ENCODE results near the gene GPX3.

The GPX3 gene

GRCh38 chr5:151067632-151068432, 47.4 kb downstream of the GPX3 start:
- no CpG with 5 or more reads among the region's 14 CpGs for WGBS (ENCODE audit: insufficient coverage, insufficient read length)
- Histone ChIP-seq H3K27ac (ENCODE audit: low read length) (no peak overlapping the region), H3K4me3 (ENCODE audit: low read length) (no peak overlapping the region), H3K9me3 (ENCODE audit: control insufficient read depth, insufficient read depth, low read length) (no peaks in the 10 kb centered on the region), H3K27me3 (ENCODE audit: control insufficient read depth, insufficient read depth, low read length) (no peaks in the 10 kb centered on the region), H3K4me1 (ENCODE audit: control insufficient read depth, insufficient read depth, low read length) (no peaks in the 10 kb centered on the region), H3K36me3 (ENCODE audit: control insufficient read depth, insufficient read depth, low read length) (no peaks in the 10 kb centered on the region)
- DNase-seq (ENCODE audit: low read depth, low spot score) = no peak

GRCh38 chr5:151068433-151069197, 48.2 kb downstream of the GPX3 start:
- Histone ChIP-seq H3K4me3 (ENCODE audit: low read length) (no peak overlapping the region), H3K27ac (ENCODE audit: low read length) (no peak overlapping the region), H3K4me1 (ENCODE audit: control insufficient read depth, insufficient read depth, low read length) (no peaks in the 10 kb centered on the region), H3K27me3 (ENCODE audit: control insufficient read depth, insufficient read depth, low read length) (no peaks in the 10 kb centered on the region), H3K9me3 (ENCODE audit: control insufficient read depth, insufficient read depth, low read length) (no peaks in the 10 kb centered on the region), H3K36me3 (ENCODE audit: control insufficient read depth, insufficient read depth, low read length) (no peaks in the 10 kb centered on the region)
- DNase-seq (ENCODE audit: low read depth, low spot score) = no peak
- no CpG with 5 or more reads among the region's 12 CpGs for WGBS (ENCODE audit: insufficient coverage, insufficient read length)

DNA sequence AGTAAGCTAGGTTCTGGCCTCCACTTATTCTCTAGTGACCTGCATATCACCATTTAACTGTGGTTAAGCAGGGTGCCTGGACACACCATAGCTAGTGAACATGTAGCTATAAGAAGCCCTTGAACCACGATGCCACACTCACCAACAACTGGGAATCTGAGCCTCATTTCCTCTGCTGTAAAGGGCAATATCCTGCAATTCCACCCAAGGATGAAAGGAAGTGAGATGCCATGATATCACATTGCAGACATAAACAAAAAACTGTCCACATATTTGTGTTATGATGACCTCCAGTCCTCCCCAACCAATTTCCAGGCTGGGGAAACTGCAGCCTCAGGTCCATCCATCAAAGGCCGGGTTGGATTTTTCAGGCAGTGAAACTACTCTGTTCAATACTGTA, 50.1 kb downstream of the GPX3 start:
- H3K27ac ChIP-seq (ENCODE audit: low read length) = no peak overlapping the region
- no peak for DNase-seq (ENCODE audit: low read depth, low spot score)
- no peak overlapping the region for H3K4me3 ChIP-seq (ENCODE audit: low read length)
- H3K36me3 ChIP-seq (ENCODE audit: control insufficient read depth, insufficient read depth, low read length) = no peaks in the 10 kb centered on the region
- H3K27me3 ChIP-seq (ENCODE audit: control insufficient read depth, insufficient read depth, low read length) = no peaks in the 10 kb centered on the region
- WGBS (ENCODE audit: insufficient coverage, insufficient read length) = no CpG with 5 or more reads among the region's 2 CpGs
- no peaks in the 10 kb centered on the region for H3K4me1 ChIP-seq (ENCODE audit: control insufficient read depth, insufficient read depth, low read length)
- no peaks in the 10 kb centered on the region for H3K9me3 ChIP-seq (ENCODE audit: control insufficient read depth, insufficient read depth, low read length)

GRCh38 chr5:151071021-151071420, 50.6 kb downstream of the GPX3 start:
- WGBS (ENCODE audit: insufficient coverage, insufficient read length) = no CpG with 5 or more reads among the region's 4 CpGs
- no peak for DNase-seq (ENCODE audit: low read depth, low spot score)
- Histone ChIP-seq H3K9me3 (ENCODE audit: control insufficient read depth, insufficient read depth, low read length) (no peaks in the 10 kb centered on the region), H3K4me1 (ENCODE audit: control insufficient read depth, insufficient read depth, low read length) (no peaks in the 10 kb centered on the region), H3K27me3 (ENCODE audit: control insufficient read depth, insufficient read depth, low read length) (no peaks in the 10 kb centered on the region), H3K36me3 (ENCODE audit: control insufficient read depth, insufficient read depth, low read length) (no peaks in the 10 kb centered on the region), H3K27ac (ENCODE audit: low read length) (no peak overlapping the region), H3K4me3 (ENCODE audit: low read length) (no peak overlapping the region)

GRCh38 chr5:151071848-151072629, 51.6 kb downstream of the GPX3 start:
- Histone ChIP-seq H3K27ac (ENCODE audit: low read length) (no peak overlapping the region), H3K4me3 (ENCODE audit: low read length) (no peak overlapping the region), H3K9me3 (ENCODE audit: control insufficient read depth, insufficient read depth, low read length) (no peaks in the 10 kb centered on the region), H3K36me3 (ENCODE audit: control insufficient read depth, insufficient read depth, low read length) (no peaks in the 10 kb centered on the region), H3K4me1 (ENCODE audit: control insufficient read depth, insufficient read depth, low read length) (no peaks in the 10 kb centered on the region), H3K27me3 (ENCODE audit: control insufficient read depth, insufficient read depth, low read length) (no peaks in the 10 kb centered on the region)
- WGBS (ENCODE audit: insufficient coverage, insufficient read length) = no CpG with 5 or more reads among the region's 10 CpGs
- DNase-seq (ENCODE audit: low read depth, low spot score) = no peak

GRCh38 chr5:151072630-151073025, 52.2 kb downstream of the GPX3 start:
- no peaks in the 10 kb centered on the region for H3K9me3 ChIP-seq (ENCODE audit: control insufficient read depth, insufficient read depth, low read length)
- H3K36me3 ChIP-seq (ENCODE audit: control insufficient read depth, insufficient read depth, low read length) = no peaks in the 10 kb centered on the region
- no peaks in the 10 kb centered on the region for H3K4me1 ChIP-seq (ENCODE audit: control insufficient read depth, insufficient read depth, low read length)
- no CpG with 5 or more reads among the region's 5 CpGs for WGBS (ENCODE audit: insufficient coverage, insufficient read length)
- H3K27me3 ChIP-seq (ENCODE audit: control insufficient read depth, insufficient read depth, low read length) = no peaks in the 10 kb centered on the region
- H3K27ac ChIP-seq (ENCODE audit: low read length) = no peak overlapping the region
- no peak overlapping the region for H3K4me3 ChIP-seq (ENCODE audit: low read length)
- no peak for DNase-seq (ENCODE audit: low read depth, low spot score)

- WGBS (ENCODE audit: insufficient coverage, insufficient read length) = no CpG with 5 or more reads among the region's 2 CpGs
- Histone ChIP-seq H3K27me3 (ENCODE audit: control insufficient read depth, insufficient read depth, low read length) (no peaks in the 10 kb centered on the region), H3K36me3 (ENCODE audit: control insufficient read depth, insufficient read depth, low read length) (no peaks in the 10 kb centered on the region), H3K4me3 (ENCODE audit: low read length) (no peak overlapping the region), H3K4me1 (ENCODE audit: control insufficient read depth, insufficient read depth, low read length) (no peaks in the 10 kb centered on the region), H3K9me3 (ENCODE audit: control insufficient read depth, insufficient read depth, low read length) (no peaks in the 10 kb centered on the region), H3K27ac (ENCODE audit: low read length) (no peak overlapping the region)
- no peak for DNase-seq (ENCODE audit: low read depth, low spot score)
Measured at GRCh38 chr5:151073280-151073679, 52.9 kb downstream of the GPX3 start.

- H3K4me3 ChIP-seq (ENCODE audit: low read length) = no peak overlapping the region
- H3K27ac ChIP-seq (ENCODE audit: low read length) = no peak overlapping the region
- no peaks in the 10 kb centered on the region for H3K9me3 ChIP-seq (ENCODE audit: control insufficient read depth, insufficient read depth, low read length)
- H3K36me3 ChIP-seq (ENCODE audit: control insufficient read depth, insufficient read depth, low read length) = no peaks in the 10 kb centered on the region
- no CpG with 5 or more reads among the region's 2 CpGs for WGBS (ENCODE audit: insufficient coverage, insufficient read length)
- no peaks in the 10 kb centered on the region for H3K4me1 ChIP-seq (ENCODE audit: control insufficient read depth, insufficient read depth, low read length)
- no peaks in the 10 kb centered on the region for H3K27me3 ChIP-seq (ENCODE audit: control insufficient read depth, insufficient read depth, low read length)
- no peak for DNase-seq (ENCODE audit: low read depth, low spot score)
Measured at GRCh38 chr5:151074557-151074956, 54.2 kb downstream of the GPX3 start.

GRCh38 chr5:151075698-151076331, 55.4 kb downstream of the GPX3 start:
- H3K9me3 ChIP-seq (ENCODE audit: control insufficient read depth, insufficient read depth, low read length) = no peaks in the 10 kb centered on the region
- H3K4me1 ChIP-seq (ENCODE audit: control insufficient read depth, insufficient read depth, low read length) = peaks cover 2% of the 10 kb centered on the region
- H3K27me3 ChIP-seq (ENCODE audit: control insufficient read depth, insufficient read depth, low read length) = no peaks in the 10 kb centered on the region
- no peaks in the 10 kb centered on the region for H3K36me3 ChIP-seq (ENCODE audit: control insufficient read depth, insufficient read depth, low read length)
- no peak for DNase-seq (ENCODE audit: low read depth, low spot score)
- no peak overlapping the region for H3K4me3 ChIP-seq (ENCODE audit: low read length)
- no CpG with 5 or more reads among the region's 5 CpGs for WGBS (ENCODE audit: insufficient coverage, insufficient read length)
- no peak overlapping the region for H3K27ac ChIP-seq (ENCODE audit: low read length)

DNA sequence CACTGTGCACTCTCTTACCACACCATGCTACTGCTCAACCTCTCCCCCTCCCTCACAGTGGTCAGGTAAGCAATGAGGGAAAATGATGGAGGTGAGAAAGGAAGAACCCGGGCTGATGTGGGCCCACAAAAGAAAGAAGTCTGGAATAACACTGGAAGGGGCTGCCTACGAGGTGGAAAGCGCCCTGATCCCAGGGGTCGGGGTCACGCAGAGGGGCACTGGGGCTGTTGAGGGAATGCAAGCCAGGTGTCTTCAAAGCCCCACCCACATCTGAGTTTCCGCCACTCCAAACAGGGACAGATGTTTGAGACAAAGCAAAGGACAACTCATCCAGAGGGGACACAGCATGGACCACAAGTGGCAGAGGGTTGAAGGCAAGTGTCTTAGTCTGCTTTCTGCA, 56.2 kb downstream of the GPX3 start:
- no CpG with 5 or more reads among the region's 6 CpGs for WGBS (ENCODE audit: insufficient coverage, insufficient read length)
- Histone ChIP-seq H3K4me3 (ENCODE audit: low read length) (no peak overlapping the region), H3K27ac (ENCODE audit: low read length) (no peak overlapping the region), H3K27me3 (ENCODE audit: control insufficient read depth, insufficient read depth, low read length) (no peaks in the 10 kb centered on the region), H3K4me1 (ENCODE audit: control insufficient read depth, insufficient read depth, low read length) (peaks cover 2% of the 10 kb centered on the region), H3K9me3 (ENCODE audit: control insufficient read depth, insufficient read depth, low read length) (no peaks in the 10 kb centered on the region), H3K36me3 (ENCODE audit: control insufficient read depth, insufficient read depth, low read length) (no peaks in the 10 kb centered on the region)
- DNase-seq (ENCODE audit: low read depth, low spot score) = no peak
